Measurements from ENCODE around the gene TGFB1. TPM values are rescaled to one million over a fixed set of nuclear protein-coding genes. Genes with fewer than 3 reads are reported as not detected.
"Not testable (repeated sequence)": the region's sequence is repeated elsewhere in the genome, so short reads cannot be mapped to it uniquely, and the experiment has no call there.

The TGFB1 gene
- total RNA-seq, 1 donor from 2014 or later = 24.9 TPM

DNA sequence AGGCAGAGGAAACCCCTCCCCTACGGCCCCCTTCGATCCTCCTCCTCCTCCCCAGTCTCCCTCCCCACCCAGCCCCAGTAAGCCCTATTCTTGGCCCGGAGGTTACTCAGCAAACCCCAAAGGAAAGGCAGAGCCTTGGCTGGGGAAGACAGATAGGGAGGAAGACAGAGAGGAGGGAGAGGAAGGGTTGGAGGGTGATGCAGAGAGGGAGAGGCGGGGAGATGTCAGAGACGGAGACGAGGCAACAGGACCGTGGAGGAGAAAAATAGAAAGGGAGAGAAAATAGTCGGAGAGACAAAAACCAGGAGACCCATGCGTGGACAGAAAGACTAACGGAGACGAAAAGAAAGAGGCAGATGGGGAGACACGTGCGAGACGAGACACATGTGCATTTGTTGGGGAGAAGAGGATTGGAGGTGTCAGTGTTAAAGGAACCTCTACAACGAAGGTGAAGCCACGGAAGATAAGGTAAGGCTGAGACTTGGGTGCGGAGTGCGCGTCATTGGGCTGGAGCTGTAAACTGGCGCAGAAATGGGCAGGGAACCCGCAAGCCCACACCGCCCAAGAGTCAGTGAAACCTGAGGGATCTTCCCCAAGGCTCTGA is 2.9 kb downstream of the TGFB1 start:
- H3K36me3 Mint-ChIP-seq = peaks cover 4% of the 10 kb centered on the region
- no peak overlapping the region for H3K27ac Mint-ChIP-seq
- peak overlapping the region; percentile 78 for H3K4me3 Mint-ChIP-seq
- H3K9me3 Mint-ChIP-seq = peaks cover 3% of the 10 kb centered on the region
- no peak for DNase-seq (ENCODE audit: low spot score in 2 of 2, unreplicated experiment in 2 of 2)
- H3K27me3 Mint-ChIP-seq (ENCODE audit: low read depth) = peaks cover 35% of the 10 kb centered on the region
- TF ChIP-seq, protein P1, sequence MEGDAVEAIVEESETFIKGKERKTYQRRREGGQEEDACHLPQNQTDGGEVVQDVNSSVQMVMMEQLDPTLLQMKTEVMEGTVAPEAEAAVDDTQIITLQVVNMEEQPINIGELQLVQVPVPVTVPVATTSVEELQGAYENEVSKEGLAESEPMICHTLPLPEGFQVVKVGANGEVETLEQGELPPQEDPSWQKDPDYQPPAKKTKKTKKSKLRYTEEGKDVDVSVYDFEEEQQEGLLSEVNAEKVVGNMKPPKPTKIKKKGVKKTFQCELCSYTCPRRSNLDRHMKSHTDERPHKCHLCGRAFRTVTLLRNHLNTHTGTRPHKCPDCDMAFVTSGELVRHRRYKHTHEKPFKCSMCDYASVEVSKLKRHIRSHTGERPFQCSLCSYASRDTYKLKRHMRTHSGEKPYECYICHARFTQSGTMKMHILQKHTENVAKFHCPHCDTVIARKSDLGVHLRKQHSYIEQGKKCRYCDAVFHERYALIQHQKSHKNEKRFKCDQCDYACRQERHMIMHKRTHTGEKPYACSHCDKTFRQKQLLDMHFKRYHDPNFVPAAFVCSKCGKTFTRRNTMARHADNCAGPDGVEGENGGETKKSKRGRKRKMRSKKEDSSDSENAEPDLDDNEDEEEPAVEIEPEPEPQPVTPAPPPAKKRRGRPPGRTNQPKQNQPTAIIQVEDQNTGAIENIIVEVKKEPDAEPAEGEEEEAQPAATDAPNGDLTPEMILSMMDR (IDR thresholded peaks at IDR 0.05; ENCODE audit: unreplicated experiment) = no peak
- H3K4me1 Mint-ChIP-seq = peaks cover 24% of the 10 kb centered on the region

DNA sequence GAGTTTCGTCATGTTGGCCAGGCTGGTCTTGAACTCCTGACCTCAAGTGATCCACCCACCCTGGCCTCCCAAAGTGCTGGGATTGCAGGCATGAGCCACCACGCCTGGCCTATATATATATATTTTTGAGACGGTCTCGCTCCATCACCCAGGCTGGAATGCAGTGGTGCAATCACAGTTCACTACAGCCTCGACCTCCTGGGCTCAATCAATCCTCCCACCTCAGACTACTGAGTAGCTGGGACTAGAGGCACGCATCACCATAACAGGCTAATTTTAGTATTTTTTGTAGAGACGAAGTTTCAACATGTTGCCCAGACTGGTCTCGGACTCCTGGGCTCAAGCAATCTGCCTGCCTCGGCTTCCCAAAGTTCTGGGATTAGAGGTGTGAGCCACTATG is 6.8 kb downstream of the TGFB1 start:
- not testable (repeated sequence) for H3K27ac Mint-ChIP-seq

DNA sequence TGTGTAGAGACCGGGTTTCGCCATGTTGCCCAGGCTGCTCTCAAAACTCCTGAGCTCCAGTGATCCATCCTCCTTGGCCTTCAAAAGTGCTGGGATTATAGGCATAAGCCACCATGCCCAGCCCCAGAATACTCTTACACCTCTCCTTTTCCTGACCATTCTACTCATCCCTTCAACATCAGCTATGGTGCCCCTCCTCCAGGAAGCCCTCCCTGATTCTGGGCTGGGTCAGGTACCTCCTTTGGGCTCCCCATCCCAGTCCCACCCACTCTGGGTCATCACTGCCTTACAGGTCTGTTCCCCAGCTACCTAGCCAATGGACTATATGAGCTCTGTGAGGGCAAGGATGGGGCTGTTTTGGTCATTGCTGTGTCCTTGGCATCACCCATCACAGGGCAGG is 9.6 kb downstream of the TGFB1 start:
- no peaks in the 10 kb centered on the region for H3K4me1 Mint-ChIP-seq
- no peak for DNase-seq (ENCODE audit: low spot score in 2 of 2, unreplicated experiment in 2 of 2)
- H3K9me3 Mint-ChIP-seq = peaks cover 3% of the 10 kb centered on the region
- no peak overlapping the region for H3K4me3 Mint-ChIP-seq
- no peak overlapping the region for H3K27ac Mint-ChIP-seq
- no peaks in the 10 kb centered on the region for H3K27me3 Mint-ChIP-seq (ENCODE audit: low read depth)
- TF ChIP-seq, protein P1 (IDR thresholded peaks at IDR 0.05; ENCODE audit: unreplicated experiment) = no peak
- peaks cover 13% of the 10 kb centered on the region for H3K36me3 Mint-ChIP-seq

More for the DNA sequence above, 6.8 kb downstream of the TGFB1 start:
- H3K4me3 Mint-ChIP-seq; H3K4me1 Mint-ChIP-seq; H3K36me3 Mint-ChIP-seq; H3K9me3 Mint-ChIP-seq; DNase-seq (ENCODE audit: low spot score in 2 of 2, unreplicated experiment in 2 of 2): not testable (repeated sequence)
- peaks cover 18% of the 10 kb centered on the region for H3K27me3 Mint-ChIP-seq (ENCODE audit: low read depth)

DNA sequence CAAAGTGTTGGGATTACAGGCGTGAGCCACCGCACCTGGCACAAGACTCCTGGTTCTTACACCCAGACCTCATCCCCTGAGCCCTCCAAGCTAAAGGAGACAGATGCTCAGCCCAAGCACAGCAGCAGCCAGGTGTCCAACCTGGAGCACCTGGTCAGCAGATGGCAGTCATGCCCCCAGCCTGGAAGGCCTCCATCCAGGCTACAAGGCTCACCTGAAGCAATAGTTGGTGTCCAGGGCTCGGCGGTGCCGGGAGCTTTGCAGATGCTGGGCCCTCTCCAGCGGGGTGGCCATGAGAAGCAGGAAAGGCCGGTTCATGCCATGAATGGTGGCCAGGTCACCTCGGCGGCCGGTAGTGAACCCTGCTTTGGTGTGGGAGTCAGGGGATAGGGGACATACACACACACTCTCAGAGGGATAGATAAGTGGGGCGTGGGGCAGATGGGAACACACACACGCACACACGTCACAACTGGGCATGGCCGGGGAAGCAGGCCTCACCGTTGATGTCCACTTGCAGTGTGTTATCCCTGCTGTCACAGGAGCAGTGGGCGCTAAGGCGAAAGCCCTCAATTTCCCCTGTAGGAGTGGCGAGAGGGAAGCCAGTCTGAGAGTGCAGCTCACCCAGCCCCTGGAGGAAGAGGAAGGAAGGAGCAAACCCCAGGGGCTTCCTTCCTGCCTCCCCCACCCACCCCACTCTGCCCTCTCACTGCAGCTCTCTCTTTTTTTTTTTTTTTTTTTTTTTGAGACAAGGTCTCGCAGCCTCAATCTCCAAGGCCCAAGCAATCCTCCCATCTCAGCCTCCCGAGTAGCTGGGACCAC is 11.8 kb downstream of the TGFB1 start:
- no peaks in the 10 kb centered on the region for H3K27me3 Mint-ChIP-seq (ENCODE audit: low read depth)
- DNase-seq (ENCODE audit: low spot score in 2 of 2, unreplicated experiment in 2 of 2) = no peak

DNA sequence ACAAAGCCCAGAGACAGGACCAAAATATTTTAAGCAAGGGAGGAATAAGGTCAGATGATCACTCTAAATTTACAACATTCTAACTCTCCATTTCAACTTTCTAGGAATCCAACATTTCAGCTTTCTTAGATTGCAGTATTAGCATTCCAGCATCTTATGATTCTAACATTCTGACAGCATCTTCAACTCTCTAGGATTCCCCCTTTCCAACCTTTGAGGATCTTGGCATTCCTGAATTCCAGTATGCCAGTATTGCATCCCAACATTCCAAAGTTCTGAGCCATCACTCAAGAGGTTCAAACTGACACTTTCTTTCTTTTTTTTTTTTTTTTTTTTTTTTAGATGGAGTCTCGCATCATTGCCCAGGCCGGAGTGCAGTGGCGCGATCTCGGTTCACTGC is 13.8 kb downstream of the TGFB1 start:
- H3K27me3 Mint-ChIP-seq (ENCODE audit: low read depth) = no peaks in the 10 kb centered on the region
- no peak overlapping the region for H3K4me3 Mint-ChIP-seq
- H3K27ac Mint-ChIP-seq = no peak overlapping the region
- TF ChIP-seq, protein P1 (IDR thresholded peaks at IDR 0.05; ENCODE audit: unreplicated experiment) = no peak
- no peaks in the 10 kb centered on the region for H3K9me3 Mint-ChIP-seq
- DNase-seq (ENCODE audit: low spot score in 2 of 2, unreplicated experiment in 2 of 2) = no peak
- H3K4me1 Mint-ChIP-seq = no peaks in the 10 kb centered on the region
- H3K36me3 Mint-ChIP-seq = peaks cover 9% of the 10 kb centered on the region

More for the DNA sequence above, 11.8 kb downstream of the TGFB1 start:
- Mint-ChIP-seq H3K9me3 (no peaks in the 10 kb centered on the region), H3K36me3 (peaks cover 10% of the 10 kb centered on the region), H3K27ac (no peak overlapping the region), H3K4me1 (no peaks in the 10 kb centered on the region), H3K4me3 (no peak overlapping the region)
- TF ChIP-seq, protein P1 (IDR thresholded peaks at IDR 0.05; ENCODE audit: unreplicated experiment) = no peak

DNA sequence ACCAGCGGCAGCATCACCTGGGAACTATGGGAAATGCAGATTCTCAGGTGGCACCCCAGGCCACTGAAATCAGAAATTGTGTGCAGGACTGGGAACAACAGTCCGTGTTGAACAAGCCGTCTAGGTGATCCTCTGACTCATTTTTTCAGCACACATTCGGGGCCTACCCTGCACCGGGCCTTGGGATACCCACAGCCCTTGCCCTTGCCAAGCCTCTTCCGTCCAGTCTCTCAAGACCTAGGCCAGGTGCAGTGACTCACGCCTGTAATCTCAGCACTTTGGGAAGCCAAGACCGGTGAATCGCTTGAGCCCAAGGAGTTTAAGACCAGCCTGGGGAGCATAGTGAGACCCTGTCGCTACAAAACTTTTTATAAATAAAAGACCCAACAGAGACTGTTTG is 18.3 kb downstream of the TGFB1 start:
- H3K27ac Mint-ChIP-seq = no peak overlapping the region

More for the DNA sequence above, 18.3 kb downstream of the TGFB1 start:
- Mint-ChIP-seq H3K4me3 (no peak overlapping the region), H3K36me3 (peaks cover 7% of the 10 kb centered on the region), H3K27me3 (ENCODE audit: low read depth) (no peaks in the 10 kb centered on the region), H3K4me1 (no peaks in the 10 kb centered on the region), H3K9me3 (no peaks in the 10 kb centered on the region)
- no peak for DNase-seq (ENCODE audit: low spot score in 2 of 2, unreplicated experiment in 2 of 2)
- TF ChIP-seq, protein P1 (IDR thresholded peaks at IDR 0.05; ENCODE audit: unreplicated experiment) = no peak
